GM12878 (cell line): ENCODE data around the gene PHF2.

Source experiments
- CREB1 ChIP-seq: IDR thresholded peaks from 2 replicates; pipeline ENCODE4 v1.6.1; 2012; ENCODE audit warnings: low read depth, mild to moderate bottlenecking, inconsistent platforms
- TF ChIP-seq, protein P1 (sequence below): IDR thresholded peaks from 2 replicates; pipeline ENCODE4 v1.6.1; 2012; ENCODE audit warnings: mild to moderate bottlenecking, low read depth, low read length

DNA sequence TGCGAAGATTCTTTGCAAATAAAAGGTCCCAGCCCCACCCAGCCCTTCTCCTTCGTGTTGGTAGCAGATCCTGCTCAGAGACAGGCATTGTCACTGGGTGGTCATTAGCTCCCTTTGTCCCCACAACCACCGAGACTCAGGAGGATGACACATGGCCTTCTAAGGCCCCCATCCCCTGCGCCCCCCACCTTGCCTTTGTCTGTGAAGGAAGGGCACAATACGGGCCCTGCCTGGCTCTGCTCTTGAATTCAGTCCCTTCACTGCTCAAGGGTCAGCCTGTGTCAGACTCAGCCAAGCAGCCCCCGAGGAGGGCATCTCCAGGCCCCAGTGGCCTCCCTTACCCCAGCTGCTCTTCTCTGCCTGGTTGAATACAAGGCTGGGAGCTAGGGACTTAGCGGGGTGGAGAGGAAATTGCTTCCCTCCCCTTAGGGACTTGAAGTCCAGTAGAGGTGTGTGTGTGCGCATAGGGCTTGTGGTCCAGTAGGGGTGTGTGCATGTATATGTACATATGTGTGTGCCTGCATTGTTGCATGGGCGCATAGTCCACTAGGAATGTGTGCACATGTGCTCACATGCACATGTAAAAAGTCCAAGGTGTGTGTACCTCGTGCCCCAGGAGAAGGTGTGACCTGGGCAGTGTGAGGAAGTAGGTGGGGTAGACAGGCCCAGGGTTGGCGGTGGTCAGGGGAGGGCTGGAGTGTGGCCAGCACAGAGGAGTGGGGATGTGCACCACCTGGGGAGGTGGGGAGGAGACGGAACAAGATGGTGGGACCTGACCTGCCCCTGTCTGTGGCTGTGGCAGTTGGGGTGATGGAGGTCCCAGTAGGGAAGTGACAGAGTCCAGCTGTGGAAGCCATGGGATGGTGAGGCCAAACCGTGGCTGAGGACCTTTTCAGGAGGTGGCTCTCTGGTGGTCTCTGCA lies 59.1 kb downstream of the PHF2 start:
- no peak for TF ChIP-seq CREB1
- TF ChIP-seq, protein P1, sequence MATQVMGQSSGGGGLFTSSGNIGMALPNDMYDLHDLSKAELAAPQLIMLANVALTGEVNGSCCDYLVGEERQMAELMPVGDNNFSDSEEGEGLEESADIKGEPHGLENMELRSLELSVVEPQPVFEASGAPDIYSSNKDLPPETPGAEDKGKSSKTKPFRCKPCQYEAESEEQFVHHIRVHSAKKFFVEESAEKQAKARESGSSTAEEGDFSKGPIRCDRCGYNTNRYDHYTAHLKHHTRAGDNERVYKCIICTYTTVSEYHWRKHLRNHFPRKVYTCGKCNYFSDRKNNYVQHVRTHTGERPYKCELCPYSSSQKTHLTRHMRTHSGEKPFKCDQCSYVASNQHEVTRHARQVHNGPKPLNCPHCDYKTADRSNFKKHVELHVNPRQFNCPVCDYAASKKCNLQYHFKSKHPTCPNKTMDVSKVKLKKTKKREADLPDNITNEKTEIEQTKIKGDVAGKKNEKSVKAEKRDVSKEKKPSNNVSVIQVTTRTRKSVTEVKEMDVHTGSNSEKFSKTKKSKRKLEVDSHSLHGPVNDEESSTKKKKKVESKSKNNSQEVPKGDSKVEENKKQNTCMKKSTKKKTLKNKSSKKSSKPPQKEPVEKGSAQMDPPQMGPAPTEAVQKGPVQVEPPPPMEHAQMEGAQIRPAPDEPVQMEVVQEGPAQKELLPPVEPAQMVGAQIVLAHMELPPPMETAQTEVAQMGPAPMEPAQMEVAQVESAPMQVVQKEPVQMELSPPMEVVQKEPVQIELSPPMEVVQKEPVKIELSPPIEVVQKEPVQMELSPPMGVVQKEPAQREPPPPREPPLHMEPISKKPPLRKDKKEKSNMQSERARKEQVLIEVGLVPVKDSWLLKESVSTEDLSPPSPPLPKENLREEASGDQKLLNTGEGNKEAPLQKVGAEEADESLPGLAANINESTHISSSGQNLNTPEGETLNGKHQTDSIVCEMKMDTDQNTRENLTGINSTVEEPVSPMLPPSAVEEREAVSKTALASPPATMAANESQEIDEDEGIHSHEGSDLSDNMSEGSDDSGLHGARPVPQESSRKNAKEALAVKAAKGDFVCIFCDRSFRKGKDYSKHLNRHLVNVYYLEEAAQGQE = no peak
